B cell (primary cell): ENCODE data around the gene SLC15A5. TPM values are rescaled to one million over a fixed set of nuclear protein-coding genes. Genes with fewer than 3 reads are reported as not detected.

Experiments used
- ATAC-seq: fragments of 200-7000 bp; cut with Tn5 transposase; one replicate; pipeline ENCODE4 v1.10.0; 2021; ENCODE audit warnings: low read depth, mild to moderate bottlenecking, moderate number of reproducible peaks, moderate library complexity
- CTCF ChIA-PET: fragments of 350-600 bp; sonication (Branson Sonifier 250); formaldehyde crosslinking; loops from one replicate; lab custom pipeline; 2021; ENCODE audit warnings: antibody characterized with exemption, inconsistent platforms; lab: Charles Lee
- POLR2A ChIA-PET: fragments of 350-600 bp; sonication (Branson Sonifier 250); formaldehyde crosslinking; loops from one replicate; lab custom pipeline; 2021; ENCODE audit warnings: antibody characterized with exemption; lab: Charles Lee
- DNase-seq: peaks from one replicate; pipeline ENCODE4 v3.0.0; 2013
- H2AFZ ChIP-seq: 2 replicates; pipeline ENCODE4 v1.6.1; 2012; ENCODE audit warnings: mild to moderate bottlenecking, low read depth, low read length; ENCODE audit not compliant: insufficient read depth, poor library complexity, severe bottlenecking
- H3K27ac ChIP-seq, 2 donors: 1 replicate in 1 of 2; 2 replicates in 1 of 2; pipeline ENCODE4 v1.5.1; 2012 to 2013; ENCODE audit warnings: low read length in 2 of 2, mild to moderate bottlenecking in 2 of 2, moderate library complexity in 1 of 2
- H3K27me3 ChIP-seq, 4 experiments: fragments of 200-600 bp in 1 of 4; sonication (generic) in 1 of 4; replicated peaks in 1 of 4; 1 replicate in 2 of 4; 2 replicates in 2 of 4; pipeline versions ENCODE4 v1.6.1 to v1.7.0; 2013 to 2016; ENCODE audit warnings: low read length in 3 of 4, mild to moderate bottlenecking in 2 of 4, mixed read lengths in 1 of 4, moderate library complexity in 1 of 4; ENCODE audit not compliant: insufficient read depth in 4 of 4, control insufficient read depth in 3 of 4; ENCODE audit errors: control extremely low read depth in 1 of 4
- H3K36me3 ChIP-seq, 2 experiments: replicated peaks in 1 of 2; 1 replicate in 1 of 2; 2 replicates in 1 of 2; pipeline versions ENCODE4 v1.6.1 to v1.7.1; 2013; ENCODE audit warnings: low read length in 1 of 2; ENCODE audit not compliant: insufficient read depth in 2 of 2, control insufficient read depth in 1 of 2; ENCODE audit errors: control extremely low read depth in 1 of 2, extremely low read depth in 1 of 2
- H3K4me1 ChIP-seq, 2 donors: fragments of 200-600 bp in 1 of 2; sonication (generic) in 1 of 2; 1 replicate in 1 of 2; 2 replicates in 1 of 2; pipeline versions ENCODE4 v1.5.1 to v1.6.1; 2013 to 2017; ENCODE audit warnings: low read length in 2 of 2; ENCODE audit not compliant: control insufficient read depth in 2 of 2, insufficient read depth in 2 of 2
- H3K4me2 ChIP-seq: replicated peaks from 2 replicates; pipeline ENCODE3; 2012; ENCODE audit warnings: mild to moderate bottlenecking, low read depth, low read length; ENCODE audit not compliant: poor library complexity, severe bottlenecking
- H3K4me3 ChIP-seq, 5 experiments: fragments of 200-600 bp in 1 of 5; sonication (generic) in 1 of 5; 1 replicate in 3 of 5; 2 replicates in 2 of 5; pipeline versions ENCODE4 v1.5.1 to v1.7.0; 2011 to 2016; ENCODE audit warnings: low read length in 4 of 5, mild to moderate bottlenecking in 4 of 5, low read depth in 2 of 5, control low read depth in 1 of 5, moderate library complexity in 1 of 5; ENCODE audit not compliant: insufficient read depth in 1 of 5; ENCODE audit errors: control extremely low read depth in 1 of 5, extremely low read depth in 1 of 5
- H3K79me2 ChIP-seq: fragments of 200-600 bp; sonication (generic); one replicate; pipeline ENCODE4 v1.6.0; 2016; ENCODE audit warnings: low read length; ENCODE audit not compliant: control insufficient read depth, insufficient read depth
- H3K9ac ChIP-seq: fragments of 200-600 bp; sonication (generic); 2 replicates; pipeline ENCODE4 v1.6.1; 2017; ENCODE audit warnings: mild to moderate bottlenecking, low read length, moderate library complexity
- H3K9me3 ChIP-seq, 3 donors: one replicate each; pipeline versions ENCODE4 v1.6.1 to v1.7.1; 2013; ENCODE audit warnings: low read length in 2 of 3; ENCODE audit not compliant: control insufficient read depth in 2 of 3, insufficient read depth in 1 of 3; ENCODE audit errors: control extremely low read depth in 1 of 3
- H4K20me1 ChIP-seq: 2 replicates; pipeline ENCODE4 v1.6.0; 2012; ENCODE audit warnings: mild to moderate bottlenecking, low read length; ENCODE audit not compliant: insufficient read depth, control insufficient read depth, poor library complexity, severe bottlenecking
- H3K27ac Mint-ChIP-seq: one replicate; pipeline ENCODE4 v1.8.0; 2021; ENCODE audit warnings: mixed read lengths
- H3K27me3 Mint-ChIP-seq: one replicate; pipeline ENCODE4 v1.8.0; 2021; ENCODE audit warnings: mixed read lengths
- H3K4me1 Mint-ChIP-seq: one replicate; pipeline ENCODE4 v1.8.0; 2021; ENCODE audit warnings: mixed read lengths
- H3K4me3 Mint-ChIP-seq: one replicate; pipeline ENCODE4 v1.8.0; 2021; ENCODE audit warnings: mixed read lengths
- H3K9me3 Mint-ChIP-seq: one replicate; pipeline ENCODE4 v1.8.0; 2022; ENCODE audit warnings: mixed read lengths; ENCODE audit not compliant: insufficient read depth
- EZH2 ChIP-seq: IDR thresholded peaks from 2 replicates; pipeline ENCODE4 v1.6.1; 2012; ENCODE audit warnings: borderline replicate concordance, low read depth, mild to moderate bottlenecking, moderate library complexity, low read length; ENCODE audit not compliant: insufficient read depth, poor library complexity, severe bottlenecking
- WGBS: methylation state at CpG from one replicate; pipeline ENCODE4 v1.1.5; 2013; ENCODE audit warnings: missing lambda C conversion rate; ENCODE audit not compliant: insufficient coverage; 5-methylcytosine and 5-hydroxymethylcytosine counted together
- intact Hi-C: fragments of 100-400 bp; cut with micrococcal nuclease; formaldehyde crosslinking; loops from one replicate; pipeline ENCODE4 v1.10.0; 2022
- polyA plus RNA-seq: library from polyadenylated mRNA; depleted of rRNA; stranded (reverse); fragments of >200 nt; gene quantifications from 2 replicates; pipeline ENCODE4 v1.2.3, GENCODE V29; 2012
- total RNA-seq, 2 donors: library from RNA; stranded (reverse); fragments of 120-200 nt in 1 of 2; gene quantifications; 1 replicate in 1 of 2; 2 replicates in 1 of 2; pipeline versions ENCODE4 v1.2.3 to v1.2.4, GENCODE V29; 2013 to 2022
- TF ChIP-seq, protein P1 (sequence below): fragments of 200-600 bp; IDR thresholded peaks from one replicate; pipeline ENCODE4 v1.8.0; 2022; ENCODE audit warnings: antibody characterized with exemption, mild to moderate bottlenecking

The SLC15A5 gene
- total and polyA plus RNA-seq, 2 donors (not counting 1 experiment from before 2014, with no cell fraction given): not detected

DNA sequence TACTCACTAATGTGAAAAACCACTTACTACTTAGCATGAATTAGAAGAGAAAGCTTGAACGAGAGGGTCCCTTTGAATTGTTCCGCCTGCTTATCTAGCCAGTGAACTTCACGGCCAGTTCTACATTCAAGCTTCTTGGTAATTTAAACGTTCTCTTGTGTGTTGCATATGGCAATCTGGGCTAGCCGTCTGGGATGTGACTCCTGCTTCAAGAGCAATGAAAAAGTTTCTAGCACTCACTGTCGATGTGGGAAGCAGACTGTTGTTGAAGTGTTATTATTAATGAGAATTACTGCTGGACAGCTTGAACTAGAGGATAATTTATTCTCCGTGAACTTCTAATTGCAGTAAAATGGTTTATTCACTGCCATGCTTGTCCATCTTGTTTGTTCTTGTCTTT, 93.9 kb downstream of the SLC15A5 start:
- Histone ChIP-seq H3K27ac (no peak overlapping the region), H3K9ac (no peak overlapping the region), H3K36me3 (no peaks in the 10 kb centered on the region), H4K20me1 (no peaks in the 10 kb centered on the region), H2AFZ (no peak overlapping the region), H3K79me2 (no peaks in the 10 kb centered on the region), H3K4me3 (no peak overlapping the region), H3K9me3 (no peaks in the 10 kb centered on the region), H3K4me1 (no peaks in the 10 kb centered on the region), H3K27me3 (no peaks in the 10 kb centered on the region), H3K4me2 (no peak overlapping the region)
- DNase-seq: no peak
- H3K4me3 Mint-ChIP-seq: no peak overlapping the region
- no peaks in the 10 kb centered on the region for H3K4me1 Mint-ChIP-seq
- ChIA-PET CTCF (no interaction called here), POLR2A (no interaction called here)
- no peaks in the 10 kb centered on the region for H3K27me3 Mint-ChIP-seq
- no peak for ATAC-seq
- H3K9me3 Mint-ChIP-seq: peaks cover 2% of the 10 kb centered on the region
- 94% methylated on average over 7 of the region's 7 CpGs for WGBS
- intact Hi-C loops: no loop called here
- TF ChIP-seq EZH2: no peak
- TF ChIP-seq, protein P1, sequence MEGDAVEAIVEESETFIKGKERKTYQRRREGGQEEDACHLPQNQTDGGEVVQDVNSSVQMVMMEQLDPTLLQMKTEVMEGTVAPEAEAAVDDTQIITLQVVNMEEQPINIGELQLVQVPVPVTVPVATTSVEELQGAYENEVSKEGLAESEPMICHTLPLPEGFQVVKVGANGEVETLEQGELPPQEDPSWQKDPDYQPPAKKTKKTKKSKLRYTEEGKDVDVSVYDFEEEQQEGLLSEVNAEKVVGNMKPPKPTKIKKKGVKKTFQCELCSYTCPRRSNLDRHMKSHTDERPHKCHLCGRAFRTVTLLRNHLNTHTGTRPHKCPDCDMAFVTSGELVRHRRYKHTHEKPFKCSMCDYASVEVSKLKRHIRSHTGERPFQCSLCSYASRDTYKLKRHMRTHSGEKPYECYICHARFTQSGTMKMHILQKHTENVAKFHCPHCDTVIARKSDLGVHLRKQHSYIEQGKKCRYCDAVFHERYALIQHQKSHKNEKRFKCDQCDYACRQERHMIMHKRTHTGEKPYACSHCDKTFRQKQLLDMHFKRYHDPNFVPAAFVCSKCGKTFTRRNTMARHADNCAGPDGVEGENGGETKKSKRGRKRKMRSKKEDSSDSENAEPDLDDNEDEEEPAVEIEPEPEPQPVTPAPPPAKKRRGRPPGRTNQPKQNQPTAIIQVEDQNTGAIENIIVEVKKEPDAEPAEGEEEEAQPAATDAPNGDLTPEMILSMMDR: no peak
- no peak overlapping the region for H3K27ac Mint-ChIP-seq

DNA sequence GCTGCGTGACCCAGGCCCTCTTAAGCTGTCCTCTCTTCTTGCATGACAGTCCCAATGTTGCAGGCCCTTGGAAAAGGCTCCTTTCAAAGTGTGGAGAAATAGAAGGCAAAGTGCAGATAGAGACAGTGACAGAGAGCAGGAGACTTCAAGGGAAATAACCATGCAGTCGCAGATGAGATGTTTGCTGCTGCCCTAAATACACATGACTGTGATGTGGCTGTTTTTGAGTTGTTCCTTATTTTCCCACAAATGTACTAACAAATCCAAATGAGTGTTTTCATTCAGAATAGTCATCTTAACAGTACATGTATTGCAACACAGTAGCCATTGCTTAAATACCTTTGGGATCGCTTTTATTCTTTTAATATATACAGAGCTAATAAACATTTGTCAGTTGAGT, 101.6 kb downstream of the SLC15A5 start:
- Mint-ChIP-seq H3K4me1 (no peaks in the 10 kb centered on the region), H3K27ac (no peak overlapping the region), H3K4me3 (no peak overlapping the region), H3K9me3 (peaks cover 2% of the 10 kb centered on the region), H3K27me3 (no peaks in the 10 kb centered on the region)
- Histone ChIP-seq H3K27ac (no peak overlapping the region), H3K36me3 (no peaks in the 10 kb centered on the region), H3K9me3 (no peaks in the 10 kb centered on the region), H3K79me2 (no peaks in the 10 kb centered on the region), H3K4me1 (no peaks in the 10 kb centered on the region), H3K4me2 (no peak overlapping the region), H3K9ac (no peak overlapping the region), H4K20me1 (no peaks in the 10 kb centered on the region), H2AFZ (no peak overlapping the region), H3K4me3 (no peak overlapping the region), H3K27me3 (no peaks in the 10 kb centered on the region)
- WGBS: 91% methylated on average over 1 of the region's 3 CpGs
- intact Hi-C loops: no loop called here
- TF ChIP-seq EZH2: no peak
- TF ChIP-seq, protein P1: no peak
- no peak for ATAC-seq
- ChIA-PET CTCF (no interaction called here), POLR2A (no interaction called here)
- DNase-seq: no peak
